Measurements from ENCODE around the gene PSMD1. TPM values are rescaled to one million over a fixed set of nuclear protein-coding genes. Genes with fewer than 3 reads are reported as not detected.
"Not testable (repeated sequence)": the region's sequence is repeated elsewhere in the genome, so short reads cannot be mapped to it uniquely, and the experiment has no call there.

Gene PSMD1
- total RNA-seq, 2 experiments from 2014 or later, result 27.9 to 31.3 TPM

DNA sequence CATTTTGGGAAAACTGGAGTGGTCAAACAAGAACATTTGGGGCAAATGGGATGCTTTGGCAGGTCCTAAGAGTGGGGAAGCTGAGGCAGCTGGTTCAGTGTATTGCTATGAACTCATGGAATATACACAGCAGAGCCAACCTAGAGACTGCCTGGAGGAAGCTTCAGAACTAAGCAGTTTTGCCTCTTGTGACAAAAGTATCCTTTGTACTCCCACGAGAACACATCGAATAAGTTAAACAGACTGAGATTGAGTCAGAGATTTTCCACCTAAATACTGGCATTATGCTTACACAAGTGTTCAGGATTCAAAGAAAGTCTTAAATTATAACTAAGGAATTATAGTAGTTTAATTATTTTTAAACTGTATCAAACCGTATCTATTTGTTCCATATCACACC lies 136.5 kb downstream of the PSMD1 start:
- peaks cover 17 to 31% of the 10 kb centered on the region in 2 experiments for H3K27me3 ChIP-seq (ENCODE audit: control insufficient read depth in 1 of 2, insufficient read depth in 2 of 2, low read length in 2 of 2)
- DNase-seq, result no peak
- Mint-ChIP-seq H3K4me3 (no peak overlapping the region), H3K27me3 (peaks cover 27% of the 10 kb centered on the region), H3K4me1 (ENCODE audit: low read depth) (no peaks in the 10 kb centered on the region), H3K9me3 (no peaks in the 10 kb centered on the region), H3K27ac (no peak overlapping the region), H3K36me3 (ENCODE audit: low read depth) (no peaks in the 10 kb centered on the region)
- H3K4me3 ChIP-seq (ENCODE audit: low read length), result no peak overlapping the region
- TF ChIP-seq, protein P1, sequence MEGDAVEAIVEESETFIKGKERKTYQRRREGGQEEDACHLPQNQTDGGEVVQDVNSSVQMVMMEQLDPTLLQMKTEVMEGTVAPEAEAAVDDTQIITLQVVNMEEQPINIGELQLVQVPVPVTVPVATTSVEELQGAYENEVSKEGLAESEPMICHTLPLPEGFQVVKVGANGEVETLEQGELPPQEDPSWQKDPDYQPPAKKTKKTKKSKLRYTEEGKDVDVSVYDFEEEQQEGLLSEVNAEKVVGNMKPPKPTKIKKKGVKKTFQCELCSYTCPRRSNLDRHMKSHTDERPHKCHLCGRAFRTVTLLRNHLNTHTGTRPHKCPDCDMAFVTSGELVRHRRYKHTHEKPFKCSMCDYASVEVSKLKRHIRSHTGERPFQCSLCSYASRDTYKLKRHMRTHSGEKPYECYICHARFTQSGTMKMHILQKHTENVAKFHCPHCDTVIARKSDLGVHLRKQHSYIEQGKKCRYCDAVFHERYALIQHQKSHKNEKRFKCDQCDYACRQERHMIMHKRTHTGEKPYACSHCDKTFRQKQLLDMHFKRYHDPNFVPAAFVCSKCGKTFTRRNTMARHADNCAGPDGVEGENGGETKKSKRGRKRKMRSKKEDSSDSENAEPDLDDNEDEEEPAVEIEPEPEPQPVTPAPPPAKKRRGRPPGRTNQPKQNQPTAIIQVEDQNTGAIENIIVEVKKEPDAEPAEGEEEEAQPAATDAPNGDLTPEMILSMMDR (IDR thresholded peaks at IDR 0.05), result no peak
- no peak overlapping the region for H3K27ac ChIP-seq (ENCODE audit: low read depth in 1 of 2, low read length in 2 of 2)
- peaks cover 9% of the 10 kb centered on the region for H3K4me1 ChIP-seq (ENCODE audit: insufficient read depth, low read length)
- ATAC-seq (ENCODE audit: poor library complexity), result no peak
- peaks cover 0 to 6% of the 10 kb centered on the region in 2 experiments for H3K9me3 ChIP-seq (ENCODE audit: control insufficient read depth in 1 of 2, insufficient read depth in 1 of 2, low read length in 2 of 2)
- CTCF ChIA-PET, result no interaction called here
- H3K36me3 ChIP-seq (ENCODE audit: insufficient read depth, low read length), result no peaks in the 10 kb centered on the region
- intact Hi-C loops (cut with DNase I, micrococcal nuclease), result no loop called here
- POLR2A ChIA-PET, result no interaction called here

DNA sequence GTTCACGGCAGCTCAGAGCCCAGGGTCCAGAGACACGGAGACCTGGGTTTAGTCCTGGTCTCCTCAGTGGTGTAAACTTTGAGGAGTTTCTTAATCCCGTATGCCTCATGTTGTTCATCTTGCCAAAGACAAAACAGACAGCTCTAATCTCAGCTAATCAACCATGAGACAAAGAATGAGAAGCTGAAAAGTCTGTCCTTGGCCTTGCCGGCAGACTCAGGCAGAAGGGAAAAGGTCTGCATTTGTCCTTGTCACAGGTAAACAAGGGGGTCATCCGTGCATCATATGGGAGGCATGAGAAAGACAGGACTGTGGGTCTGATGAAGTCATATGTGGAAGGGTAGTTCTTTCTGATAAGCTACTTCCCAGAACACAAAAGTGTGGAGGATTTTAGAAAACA lies 139.9 kb downstream of the PSMD1 start:
- H3K9me3 ChIP-seq (ENCODE audit: control insufficient read depth in 1 of 2, insufficient read depth in 1 of 2, low read length in 2 of 2), result no peaks in the 10 kb centered on the region
- Mint-ChIP-seq H3K4me3 (peak overlapping the region; percentile 93), H3K9me3 (no peaks in the 10 kb centered on the region), H3K4me1 (ENCODE audit: low read depth) (peaks cover 6% of the 10 kb centered on the region), H3K27ac (no peak overlapping the region), H3K36me3 (ENCODE audit: low read depth) (no peaks in the 10 kb centered on the region), H3K27me3 (peaks cover 9% of the 10 kb centered on the region)
- no peak overlapping the region for H3K27ac ChIP-seq (ENCODE audit: low read depth in 1 of 2, low read length in 2 of 2)
- ChIA-PET CTCF (no interaction called here), POLR2A (no interaction called here)
- peaks cover 2 to 8% of the 10 kb centered on the region in 2 experiments for H3K27me3 ChIP-seq (ENCODE audit: control insufficient read depth in 1 of 2, insufficient read depth in 2 of 2, low read length in 2 of 2)
- ATAC-seq (ENCODE audit: poor library complexity), result no peak
- H3K36me3 ChIP-seq (ENCODE audit: insufficient read depth, low read length), result no peaks in the 10 kb centered on the region
- H3K4me1 ChIP-seq (ENCODE audit: insufficient read depth, low read length), result peaks cover 12% of the 10 kb centered on the region
- no peak overlapping the region for H3K4me3 ChIP-seq (ENCODE audit: low read length)
- no peak for DNase-seq
- intact Hi-C loops (cut with DNase I, micrococcal nuclease), result no loop called here
- TF ChIP-seq, protein P1 (IDR thresholded peaks at IDR 0.05), result no peak

DNA sequence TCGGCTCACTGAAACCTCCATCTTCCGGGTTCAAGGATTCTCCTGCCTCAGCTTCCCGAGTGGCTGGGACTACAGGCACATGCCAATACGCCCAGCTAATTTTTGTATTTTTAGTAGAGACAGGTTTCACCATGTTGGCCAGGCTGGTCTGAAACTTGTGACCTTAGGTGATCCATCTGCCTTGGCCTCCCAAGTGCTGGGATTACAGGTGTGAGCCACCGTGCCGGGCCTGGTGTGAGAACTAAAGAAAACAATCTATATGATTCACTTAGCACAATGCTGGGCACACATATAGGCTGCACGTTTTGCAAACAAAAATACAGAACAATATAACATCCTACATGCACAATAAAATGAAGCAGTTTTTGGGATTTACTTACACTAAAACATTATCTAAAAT lies 140.5 kb downstream of the PSMD1 start:
- DNase-seq; CTCF ChIA-PET; H3K36me3 Mint-ChIP-seq (ENCODE audit: low read depth): not testable (repeated sequence)

DNA sequence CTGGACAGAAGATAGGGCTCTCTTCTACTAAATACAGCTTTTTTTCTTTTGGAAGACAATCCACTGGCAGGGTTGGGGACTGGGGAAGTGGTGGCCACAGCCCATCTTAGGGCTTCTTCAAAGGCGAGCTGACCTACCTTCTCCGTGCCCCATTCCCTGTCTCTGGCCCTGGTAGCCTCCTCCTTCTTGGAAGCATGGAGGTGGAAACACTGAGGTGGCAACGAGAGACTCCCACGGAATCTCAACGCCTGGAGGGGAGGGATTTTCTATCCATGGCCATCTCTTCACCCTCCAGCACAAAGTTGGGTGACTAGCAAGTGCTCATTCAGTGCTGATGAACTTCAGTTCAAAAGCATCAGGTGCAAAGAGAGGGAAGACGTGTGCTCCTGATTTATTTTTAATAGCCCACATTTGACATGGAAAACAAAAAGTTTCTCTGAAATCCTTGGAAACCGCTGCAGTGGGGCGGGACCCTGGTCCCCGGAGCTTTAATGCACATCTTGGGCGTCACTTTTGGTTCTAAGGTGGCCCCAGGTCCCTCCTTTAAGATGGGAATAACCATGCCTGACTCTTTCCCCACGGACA lies 141.1 kb downstream of the PSMD1 start:
- peak overlapping the region; percentile 86 for H3K4me3 ChIP-seq (ENCODE audit: low read length)
- H3K9me3 ChIP-seq (ENCODE audit: control insufficient read depth in 1 of 2, insufficient read depth in 1 of 2, low read length in 2 of 2), result no peaks in the 10 kb centered on the region
- ATAC-seq (ENCODE audit: poor library complexity) (peak; percentile 20), DNase-seq (no peak)
- Mint-ChIP-seq H3K36me3 (ENCODE audit: low read depth) (no peaks in the 10 kb centered on the region), H3K27me3 (no peaks in the 10 kb centered on the region), H3K27ac (peak overlapping the region; percentile 63), H3K4me3 (peak overlapping the region; percentile 93), H3K9me3 (no peaks in the 10 kb centered on the region), H3K4me1 (ENCODE audit: low read depth) (peaks cover 6% of the 10 kb centered on the region)
- ChIA-PET POLR2A (interaction anchor here (0.9 kb wide), 1 partner anchor 8 kb away, joined by 4 read pairs; no protein-coding TSS in a partner anchor), CTCF (no interaction called here)
- peaks cover 12% of the 10 kb centered on the region for H3K4me1 ChIP-seq (ENCODE audit: insufficient read depth, low read length)
- TF ChIP-seq, protein P1 (IDR thresholded peaks at IDR 0.05), result no peak
- intact Hi-C loops (cut with DNase I, micrococcal nuclease), result no loop called here
- H3K27me3 ChIP-seq (ENCODE audit: control insufficient read depth in 1 of 2, insufficient read depth in 2 of 2, low read length in 2 of 2), result peaks cover 0 to 2% of the 10 kb centered on the region in 2 experiments
- no peaks in the 10 kb centered on the region for H3K36me3 ChIP-seq (ENCODE audit: insufficient read depth, low read length)
- H3K27ac ChIP-seq (ENCODE audit: low read depth in 1 of 2, low read length in 2 of 2), result no peak overlapping the region

More for the DNA sequence above, 140.5 kb downstream of the PSMD1 start:
- H3K9me3 Mint-ChIP-seq; H3K27ac ChIP-seq (ENCODE audit: low read depth in 1 of 2, low read length in 2 of 2); ATAC-seq (ENCODE audit: poor library complexity); H3K27me3 Mint-ChIP-seq; H3K4me1 Mint-ChIP-seq (ENCODE audit: low read depth); intact Hi-C loops (cut with DNase I, micrococcal nuclease); H3K27ac Mint-ChIP-seq; H3K4me3 ChIP-seq (ENCODE audit: low read length); H3K27me3 ChIP-seq (ENCODE audit: control insufficient read depth in 1 of 2, insufficient read depth in 2 of 2, low read length in 2 of 2); H3K36me3 ChIP-seq (ENCODE audit: insufficient read depth, low read length); H3K9me3 ChIP-seq (ENCODE audit: control insufficient read depth in 1 of 2, insufficient read depth in 1 of 2, low read length in 2 of 2); POLR2A ChIA-PET: not testable (repeated sequence)
- H3K4me1 ChIP-seq (ENCODE audit: insufficient read depth, low read length), result peaks cover 12% of the 10 kb centered on the region
- H3K4me3 Mint-ChIP-seq, result peak overlapping the region; percentile 93

All from CD4-positive, alpha-beta T cell (primary cell).